Colonic mucosa (tissue), 4 donors: ENCODE results near the gene KCNK7. TPM values are rescaled to one million over a fixed set of nuclear protein-coding genes. Genes with fewer than 3 reads are reported as not detected.

Source experiments
- DNase-seq: peaks from one replicate; pipeline ENCODE4 v3.0.0-alpha.2; 2020
- H3K27ac ChIP-seq: fragments of 200-600 bp; one replicate; pipeline ENCODE4 v1.8.0; 2021
- H3K27me3 ChIP-seq: fragments of 200-600 bp; one replicate; pipeline ENCODE4 v1.8.0; 2021
- H3K36me3 ChIP-seq: fragments of 200-600 bp; one replicate; pipeline ENCODE4 v1.8.0; 2021
- H3K4me1 ChIP-seq: fragments of 200-600 bp; one replicate; pipeline ENCODE4 v1.8.0; 2021; ENCODE audit warnings: mild to moderate bottlenecking
- H3K4me3 ChIP-seq: fragments of 200-600 bp; one replicate; pipeline ENCODE4 v1.8.0; 2021
- H3K9ac ChIP-seq, 2 donors: one replicate each; pipeline ENCODE4 v1.7.0; 2013; ENCODE audit warnings: control low read depth in 2 of 2, low read depth in 2 of 2, low read length in 2 of 2
- H3K9me3 ChIP-seq: fragments of 200-600 bp; one replicate; pipeline ENCODE4 v1.8.0; 2021
- intact Hi-C: fragments of 100-400 bp; cut with DNase I; formaldehyde crosslinking; loops from one replicate; pipeline ENCODE4 v1.14.1; 2022
- total RNA-seq, 2 donors: library from RNA; stranded (reverse); fragmentation: NEBNext Ultra II Directional in 1 of 2; extraction: Animal tissue kit (Norgen Biotek cat#: 25700) in 1 of 2; gene quantifications; one replicate each; pipeline ENCODE4 v1.2.1, GENCODE V29; 2021
- TF ChIP-seq, protein P1 (sequence below): fragments of 200-600 bp; IDR thresholded peaks from one replicate; pipeline ENCODE4 v1.8.0; 2022; ENCODE audit warnings: antibody characterized with exemption, mild to moderate bottlenecking
- donor health status: healthy.
- donor health status: DM: no; HTN: no; CAD: no.
- donor health status: DM: no; HTN: no; CAD: no.

Gene KCNK7
- total RNA-seq, 2 donors from 2014 or later: 0.40 to 0.69 TPM

DNA sequence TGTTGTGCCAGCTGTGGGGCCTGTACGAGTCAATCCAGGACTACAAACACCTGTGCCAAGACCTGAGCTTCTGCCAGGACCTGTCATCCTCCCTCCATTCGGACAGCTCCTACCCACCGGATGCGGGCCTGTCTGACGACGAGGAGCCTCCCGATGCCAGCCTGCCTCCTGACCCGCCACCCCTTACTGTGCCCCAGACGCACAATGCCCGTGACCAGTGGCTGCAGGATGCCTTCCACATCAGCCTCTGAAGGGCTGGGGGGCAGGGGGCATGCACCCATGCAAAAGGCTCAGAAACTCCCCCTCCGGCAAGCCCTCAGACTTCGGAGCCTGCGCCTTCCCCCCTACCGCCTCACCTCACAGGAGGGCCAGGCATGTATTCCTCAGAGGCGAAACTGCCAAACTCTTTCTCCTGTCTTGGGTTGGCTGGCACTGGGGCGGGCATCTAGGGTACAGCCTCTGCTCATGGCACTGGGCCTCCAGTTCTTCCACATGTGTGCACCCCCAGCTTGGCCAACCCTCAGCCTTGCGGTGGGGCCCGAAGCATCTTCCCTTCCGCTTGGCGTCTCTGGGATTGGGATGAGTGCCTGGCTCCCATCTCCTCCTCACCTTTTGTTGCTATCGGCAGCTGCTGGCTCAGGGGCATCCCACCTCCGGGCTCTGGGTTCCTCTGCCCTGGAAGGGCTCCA, 22.1 kb downstream of the KCNK7 start:
- H3K27ac ChIP-seq: peak overlapping the region; percentile 89
- TF ChIP-seq, protein P1, sequence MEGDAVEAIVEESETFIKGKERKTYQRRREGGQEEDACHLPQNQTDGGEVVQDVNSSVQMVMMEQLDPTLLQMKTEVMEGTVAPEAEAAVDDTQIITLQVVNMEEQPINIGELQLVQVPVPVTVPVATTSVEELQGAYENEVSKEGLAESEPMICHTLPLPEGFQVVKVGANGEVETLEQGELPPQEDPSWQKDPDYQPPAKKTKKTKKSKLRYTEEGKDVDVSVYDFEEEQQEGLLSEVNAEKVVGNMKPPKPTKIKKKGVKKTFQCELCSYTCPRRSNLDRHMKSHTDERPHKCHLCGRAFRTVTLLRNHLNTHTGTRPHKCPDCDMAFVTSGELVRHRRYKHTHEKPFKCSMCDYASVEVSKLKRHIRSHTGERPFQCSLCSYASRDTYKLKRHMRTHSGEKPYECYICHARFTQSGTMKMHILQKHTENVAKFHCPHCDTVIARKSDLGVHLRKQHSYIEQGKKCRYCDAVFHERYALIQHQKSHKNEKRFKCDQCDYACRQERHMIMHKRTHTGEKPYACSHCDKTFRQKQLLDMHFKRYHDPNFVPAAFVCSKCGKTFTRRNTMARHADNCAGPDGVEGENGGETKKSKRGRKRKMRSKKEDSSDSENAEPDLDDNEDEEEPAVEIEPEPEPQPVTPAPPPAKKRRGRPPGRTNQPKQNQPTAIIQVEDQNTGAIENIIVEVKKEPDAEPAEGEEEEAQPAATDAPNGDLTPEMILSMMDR: no peak
- H3K27me3 ChIP-seq: no peaks in the 10 kb centered on the region
- no peaks in the 10 kb centered on the region for H3K9me3 ChIP-seq
- peaks cover 51% of the 10 kb centered on the region for H3K4me1 ChIP-seq
- H3K4me3 ChIP-seq: peak overlapping the region; percentile 91
- H3K9ac ChIP-seq: peak overlapping the region; percentile 65 to 88
- intact Hi-C loops: no loop called here
- no peaks in the 10 kb centered on the region for H3K36me3 ChIP-seq
- peak; percentile 57 for DNase-seq

- TF ChIP-seq, protein P1: no peak
- Histone ChIP-seq H3K9ac (peak within 1 kb of the TSS; percentile 88 to 97), H3K27me3 (no peaks in the 10 kb centered on the region), H3K4me3 (peak within 1 kb of the TSS; percentile 91), H3K9me3 (no peaks in the 10 kb centered on the region), H3K4me1 (peaks cover 42% of the 10 kb centered on the region), H3K36me3 (no peaks in the 10 kb centered on the region), H3K27ac (peak within 1 kb of the TSS; percentile 89)
- intact Hi-C loops: no loop called here
- DNase-seq: peak; percentile 97
These were observed 23.1 kb downstream of the KCNK7 start, which contains the start of gene FAM89B for GRCh38 chr11:65572356-65573051. TSS of gene FAM89B (plus strand) at chr11:65572538. CDS start at chr11:65572670, 132 bp downstream.

DNA sequence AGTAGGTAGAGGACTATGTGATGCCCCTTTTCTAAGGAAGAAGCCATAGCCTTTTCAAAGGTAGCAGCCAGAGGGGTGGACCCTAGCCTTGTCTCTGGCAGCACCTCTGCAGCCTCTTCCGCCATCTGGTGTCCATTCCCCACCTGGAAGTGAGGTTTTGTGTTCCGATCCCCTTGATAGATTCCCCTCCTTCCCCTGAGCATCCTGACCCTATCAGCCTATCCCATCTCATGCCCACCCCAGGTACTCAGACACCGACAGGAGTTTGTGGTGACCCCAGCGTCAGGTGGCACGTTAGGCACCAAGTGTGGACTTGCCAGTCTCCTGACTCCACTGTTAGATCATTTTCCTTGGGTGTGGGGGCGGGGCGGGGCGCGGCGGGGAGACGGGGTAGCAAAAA, 23.7 kb downstream of the KCNK7 start:
- peak overlapping the region in 1 of 2 donors; percentile 97 for H3K9ac ChIP-seq

GRCh38 chr11:65571420-65571819, 24.2 kb downstream of the KCNK7 start:
- Histone ChIP-seq H3K36me3 (no peaks in the 10 kb centered on the region), H3K4me3 (peak overlapping the region; percentile 91), H3K27me3 (no peaks in the 10 kb centered on the region), H3K27ac (peak overlapping the region; percentile 89), H3K9ac (peak overlapping the region; percentile 39 to 97), H3K4me1 (peaks cover 35% of the 10 kb centered on the region), H3K9me3 (no peaks in the 10 kb centered on the region)
- TF ChIP-seq, protein P1: no peak
- DNase-seq: no peak
- intact Hi-C loops: no loop called here

More for the DNA sequence above, 23.7 kb downstream of the KCNK7 start:
- TF ChIP-seq, protein P1: no peak
- peak overlapping the region; percentile 91 for H3K4me3 ChIP-seq
- H3K36me3 ChIP-seq: no peaks in the 10 kb centered on the region
- no peaks in the 10 kb centered on the region for H3K27me3 ChIP-seq
- H3K9me3 ChIP-seq: no peaks in the 10 kb centered on the region
- peak overlapping the region; percentile 89 for H3K27ac ChIP-seq
- intact Hi-C loops: no loop called here
- peaks cover 37% of the 10 kb centered on the region for H3K4me1 ChIP-seq
- DNase-seq: no peak

DNA sequence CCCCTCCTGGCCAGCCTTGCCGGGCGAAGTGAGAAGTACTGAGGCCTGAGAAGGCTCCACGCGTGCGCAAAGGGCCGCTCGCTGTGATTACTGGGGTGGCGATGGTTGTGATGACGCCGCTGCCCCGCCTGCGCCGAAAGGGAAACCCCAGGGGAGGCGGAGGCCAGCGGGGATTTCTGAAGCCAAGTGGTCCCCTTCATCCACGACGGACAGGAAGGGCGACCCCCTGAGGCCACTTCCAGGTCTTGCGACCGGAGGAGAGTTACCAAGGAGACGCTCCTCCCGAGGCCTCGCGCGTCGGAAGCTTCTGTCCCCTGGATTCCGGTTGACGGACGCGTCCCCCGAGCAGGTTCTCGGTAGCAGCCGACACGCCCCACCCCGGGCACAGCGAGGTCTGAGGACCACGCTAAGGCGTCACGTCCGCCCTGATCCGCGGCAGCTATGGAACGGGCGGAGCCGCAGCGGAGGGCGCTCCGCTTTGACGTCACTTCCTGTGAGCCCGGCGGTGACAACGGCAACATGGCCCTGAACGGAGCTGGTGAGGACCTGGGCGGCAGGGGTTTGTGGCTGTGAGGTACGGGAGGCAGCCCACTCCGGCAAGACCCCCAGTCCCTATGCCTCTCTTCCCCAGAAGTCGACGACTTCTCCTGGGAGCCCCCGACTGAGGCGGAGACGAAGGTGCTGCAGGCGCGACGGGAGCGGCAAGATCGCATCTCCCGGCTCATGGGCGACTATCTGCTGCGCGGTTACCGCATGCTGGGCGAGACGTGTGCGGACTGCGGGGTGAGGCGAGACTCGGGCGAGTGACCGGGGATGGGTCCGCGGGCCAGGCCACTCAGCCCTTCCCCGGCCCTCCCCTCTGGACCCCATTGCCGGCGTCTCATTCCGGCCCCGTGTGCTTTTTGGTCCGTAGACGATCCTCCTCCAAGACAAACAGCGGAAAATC, 25.4 kb downstream of the KCNK7 start, which contains the start of gene ZNRD2:
ZNRD2 (plus strand) TSS at position 505 of the 946 bp plus-strand sequence; CDS start at position 520, 15 bp downstream.
- H3K27ac ChIP-seq: peak within 1 kb of the TSS; percentile 95
- no peaks in the 10 kb centered on the region for H3K27me3 ChIP-seq
- H3K36me3 ChIP-seq: no peaks in the 10 kb centered on the region
- intact Hi-C loops: no loop called here
- TF ChIP-seq, protein P1: peak; percentile 26
- no peaks in the 10 kb centered on the region for H3K9me3 ChIP-seq
- peak within 1 kb of the TSS; percentile 85 to 97 for H3K9ac ChIP-seq
- peaks cover 32% of the 10 kb centered on the region for H3K4me1 ChIP-seq
- peak; percentile 97 for DNase-seq
- H3K4me3 ChIP-seq: peak within 1 kb of the TSS; percentile 84
